Common myeloid progenitor, CD34-positive (primary cell): ENCODE results near the gene FLAD1.

Experiments used
- CTCF ChIA-PET: fragments of 350-600 bp; sonication (Branson Sonifier 250); formaldehyde crosslinking; loops from one replicate; lab custom pipeline; 2021; ENCODE audit warnings: antibody characterized with exemption; lab: Charles Lee
- POLR2A ChIA-PET: fragments of 350-600 bp; sonication (Branson Sonifier 250); formaldehyde crosslinking; loops from one replicate; lab custom pipeline; 2021; ENCODE audit warnings: antibody characterized with exemption; lab: Charles Lee
- DNase-seq, 3 donors: peaks; one replicate each; pipeline versions ENCODE4 v3.0.0 to v3.0.0-alpha.2; 2013
- H3K27ac ChIP-seq, 2 experiments: 1 replicate in 1 of 2; 2 replicates in 1 of 2; pipeline ENCODE4 v1.7.0; 2013; ENCODE audit warnings: inconsistent platforms in 2 of 2, low read length in 2 of 2, mild to moderate bottlenecking in 2 of 2, low read depth in 1 of 2, moderate library complexity in 1 of 2; ENCODE audit not compliant: severe bottlenecking in 2 of 2, insufficient read depth in 1 of 2, poor library complexity in 1 of 2
- H3K27me3 ChIP-seq, 5 experiments: replicated peaks in 2 of 5; 1 replicate in 3 of 5; 2 replicates in 2 of 5; pipeline versions ENCODE4 v1.6.1 to v1.7.0; 2013; ENCODE audit warnings: low read length in 4 of 5, mild to moderate bottlenecking in 2 of 5, moderate library complexity in 2 of 5, inconsistent platforms in 1 of 5; ENCODE audit not compliant: insufficient read depth in 5 of 5, control insufficient read depth in 4 of 5
- H3K36me3 ChIP-seq, 4 experiments: 1 replicate in 2 of 4; 2 replicates in 2 of 4; pipeline versions ENCODE4 v1.6.1 to v1.7.0; 2013; ENCODE audit warnings: low read length in 3 of 4, control low read depth in 1 of 4, mild to moderate bottlenecking in 1 of 4; ENCODE audit not compliant: control insufficient read depth in 4 of 4, insufficient read depth in 4 of 4
- H3K4me1 ChIP-seq, 4 experiments: 1 replicate in 3 of 4; 2 replicates in 1 of 4; pipeline versions ENCODE4 v1.6.1 to v1.7.1; 2013; ENCODE audit warnings: low read length in 3 of 4, mild to moderate bottlenecking in 3 of 4, control low read depth in 1 of 4, inconsistent platforms in 1 of 4, moderate library complexity in 1 of 4; ENCODE audit not compliant: control insufficient read depth in 4 of 4, insufficient read depth in 4 of 4; ENCODE audit errors: control extremely low read depth in 1 of 4
- H3K4me3 ChIP-seq, 7 experiments: 1 replicate in 4 of 7; 2 replicates in 3 of 7; pipeline versions ENCODE4 v1.5.1 to v1.7.0; 2013; ENCODE audit warnings: mild to moderate bottlenecking in 7 of 7, low read length in 6 of 7, moderate library complexity in 6 of 7, inconsistent platforms in 2 of 7, low read depth in 2 of 7, control low read depth in 1 of 7; ENCODE audit not compliant: insufficient read depth in 4 of 7, control insufficient read depth in 1 of 7; ENCODE audit errors: extremely low read depth in 1 of 7
- H3K9me3 ChIP-seq, 5 experiments: 1 replicate in 4 of 5; 2 replicates in 1 of 5; pipeline versions ENCODE4 v1.6.1 to v1.7.1; 2013; ENCODE audit warnings: low read length in 4 of 5, mild to moderate bottlenecking in 2 of 5, inconsistent platforms in 1 of 5, low read depth in 1 of 5, moderate library complexity in 1 of 5; ENCODE audit not compliant: control insufficient read depth in 4 of 5, insufficient read depth in 2 of 5; ENCODE audit errors: control extremely low read depth in 1 of 5
- WGBS: methylation state at CpG from one replicate; pipeline ENCODE4 v1.1.5; 2013; ENCODE audit not compliant: insufficient coverage; 5-methylcytosine and 5-hydroxymethylcytosine counted together

FLAD1 gene

DNA sequence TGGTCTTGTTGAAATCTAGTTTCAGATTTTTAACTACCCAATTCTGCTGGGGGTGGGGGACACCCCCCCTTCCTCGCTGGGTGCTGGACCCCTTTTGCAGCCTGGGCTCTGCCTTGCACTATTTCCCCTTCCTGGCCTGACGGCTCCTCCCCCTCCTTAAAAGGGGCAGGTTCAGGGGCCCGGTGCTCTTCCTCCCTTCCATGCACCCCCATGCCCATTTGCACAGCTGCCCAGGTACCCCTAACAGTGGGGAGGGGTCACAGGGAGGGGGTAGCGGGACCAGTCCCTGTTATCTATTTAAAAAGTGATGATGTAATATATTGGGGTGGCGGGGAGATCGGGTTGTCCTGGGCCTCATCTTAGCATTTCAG, 34.8 kb downstream of the FLAD1 start:
- Histone ChIP-seq H3K27me3 (no peaks in the 10 kb centered on the region), H3K36me3 (peaks cover 0 to 26% (median 2%) of the 10 kb centered on the region in 4 experiments), H3K4me1 (peaks cover 0 to 52% (median 43%) of the 10 kb centered on the region in 4 experiments), H3K4me3 (peak overlapping the region in 5 of 7 experiments; percentile 26 to 68 (median 60)), H3K27ac (peak overlapping the region in 1 of 2 experiments; percentile 68), H3K9me3 (no peaks in the 10 kb centered on the region)
- POLR2A ChIA-PET = interaction anchor here (1.0 to 1.6 kb wide), 2 partner anchors 27 to 63 kb away, joined by 3 to 6 read pairs; partner anchors contain the start of gene PBXIP1
- 0% methylated on average over 2 of the region's 6 CpGs for WGBS
- CTCF ChIA-PET = interaction anchor here (1.1 to 12.4 kb wide), 21 partner anchors 8 to 458 kb away, joined by 3 to 233 read pairs (median 5); partner anchors contain the start of genes ADAM15, FLAD1, LENEP and PBXIP1
- no peak for DNase-seq

DNA sequence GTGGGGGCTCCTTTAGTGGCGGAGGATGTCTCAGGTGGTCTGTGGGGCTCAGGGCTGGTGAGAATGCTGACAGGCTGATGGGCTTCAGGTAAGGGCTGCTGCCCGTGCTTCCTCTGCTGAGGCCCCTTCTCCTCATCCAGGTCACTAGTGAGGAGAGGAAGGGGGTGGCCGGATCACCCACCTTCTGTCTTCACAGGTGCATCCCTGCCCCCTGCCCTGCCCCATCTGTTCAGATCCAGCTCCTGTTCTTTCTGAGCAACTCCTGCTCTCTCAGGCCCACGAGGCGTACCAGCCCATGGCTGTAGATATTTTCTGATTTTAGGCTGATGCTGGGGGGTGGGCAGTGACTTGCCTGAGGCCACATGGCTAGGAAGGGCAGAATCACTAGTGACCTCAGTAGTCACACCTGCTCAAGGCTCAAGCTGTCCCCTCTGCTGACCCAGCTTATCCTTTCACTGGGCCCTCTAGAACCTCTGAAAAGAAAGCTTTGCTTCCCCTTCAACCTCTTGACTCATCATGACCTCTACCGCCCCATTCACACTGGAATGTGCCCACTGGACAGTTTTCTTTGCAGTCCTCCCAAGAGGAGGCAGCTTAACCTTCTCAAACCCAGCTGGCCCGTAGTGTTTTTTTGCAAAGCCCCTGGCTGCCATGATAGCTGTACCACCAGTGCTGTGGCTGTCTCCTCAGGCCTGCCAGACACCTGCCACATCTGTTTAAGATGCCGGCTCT, 35.6 kb downstream of the FLAD1 start:
- H3K4me1 ChIP-seq = peaks cover 0 to 44% (median 36%) of the 10 kb centered on the region in 4 experiments
- H3K4me3 ChIP-seq = no peak overlapping the region
- H3K27ac ChIP-seq = no peak overlapping the region
- H3K9me3 ChIP-seq = no peaks in the 10 kb centered on the region
- POLR2A ChIA-PET = interaction anchor here (1.6 kb wide), 1 partner anchor 64 kb away, joined by 6 read pairs; the partner anchor contains the start of gene PBXIP1
- no peak for DNase-seq
- WGBS = 93% methylated on average over 3 of the region's 8 CpGs
- CTCF ChIA-PET = interaction anchor here (0.7 to 12.4 kb wide), 22 partner anchors 7 to 459 kb away, joined by 3 to 233 read pairs (median 4); partner anchors contain the start of genes FLAD1, LENEP, PBXIP1 and PMVK
- no peaks in the 10 kb centered on the region for H3K27me3 ChIP-seq
- H3K36me3 ChIP-seq = peaks cover 0 to 26% (median 2%) of the 10 kb centered on the region in 4 experiments

- CTCF ChIA-PET = interaction anchor here (0.7 to 12.4 kb wide), 15 partner anchors 9 to 76 kb away, joined by 3 to 233 read pairs (median 5); partner anchors contain the start of genes LENEP, PBXIP1, PYGO2 and ZBTB7B
- H3K27ac ChIP-seq = no peak overlapping the region
- POLR2A ChIA-PET = no interaction called here
- H3K36me3 ChIP-seq = peaks cover 0 to 20% (median 2%) of the 10 kb centered on the region in 4 experiments
- no peaks in the 10 kb centered on the region for H3K27me3 ChIP-seq
- WGBS = 93% methylated on average over 10 of the region's 11 CpGs
- no peak for DNase-seq
- H3K9me3 ChIP-seq = no peaks in the 10 kb centered on the region
- H3K4me1 ChIP-seq = peaks cover 0 to 35% (median 28%) of the 10 kb centered on the region in 4 experiments
- H3K4me3 ChIP-seq = no peak overlapping the region
Observed at GRCh38 chr1:155019377-155020245, 36.5 kb downstream of the FLAD1 start.

- DNase-seq = no peak
- peaks cover 0 to 13% (median 10%) of the 10 kb centered on the region in 4 experiments for H3K4me1 ChIP-seq
- POLR2A ChIA-PET = no interaction called here
- no peaks in the 10 kb centered on the region for H3K9me3 ChIP-seq
- WGBS = 95% methylated on average over 4 of the region's 8 CpGs
- CTCF ChIA-PET = interaction anchor here (0.9 to 12.4 kb wide), 12 partner anchors 8 to 63 kb away, joined by 3 to 233 read pairs (median 4); partner anchors contain the start of genes LENEP, SHC1 and ZBTB7B
- no peaks in the 10 kb centered on the region for H3K36me3 ChIP-seq
- no peak overlapping the region for H3K4me3 ChIP-seq
- no peak overlapping the region for H3K27ac ChIP-seq
- no peaks in the 10 kb centered on the region for H3K27me3 ChIP-seq
Observed at GRCh38 chr1:155022136-155022926, 39.2 kb downstream of the FLAD1 start.

DNA sequence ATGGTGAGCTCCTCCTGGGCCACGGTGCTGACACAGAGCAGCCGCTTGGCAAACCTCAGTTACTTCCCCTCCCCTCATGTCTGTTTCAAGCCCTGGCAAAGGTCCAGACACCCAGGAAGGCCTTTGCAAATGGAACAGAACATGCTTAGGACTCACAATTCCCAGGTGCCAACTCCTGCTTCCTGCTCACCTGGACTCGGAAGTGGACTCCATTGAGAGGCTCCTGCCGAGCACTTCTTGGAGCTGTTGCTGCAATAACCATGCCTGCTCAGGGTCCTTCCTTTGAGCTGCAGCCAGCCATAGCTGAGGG, 39.7 kb downstream of the FLAD1 start:
- POLR2A ChIA-PET = no interaction called here
- no peak for DNase-seq
- Histone ChIP-seq H3K4me1 (peaks cover 0 to 8% (median 5%) of the 10 kb centered on the region in 4 experiments), H3K27ac (no peak overlapping the region), H3K27me3 (no peaks in the 10 kb centered on the region), H3K9me3 (no peaks in the 10 kb centered on the region), H3K4me3 (no peak overlapping the region), H3K36me3 (no peaks in the 10 kb centered on the region)
- CTCF ChIA-PET = interaction anchor here (0.9 to 12.4 kb wide), 11 partner anchors 8 to 62 kb away, joined by 3 to 233 read pairs (median 4); partner anchors contain the start of genes LENEP, SHC1 and ZBTB7B
- 80% methylated on average over 4 of the region's 4 CpGs for WGBS

GRCh38 chr1:155023627-155024026, 40.5 kb downstream of the FLAD1 start:
- CTCF ChIA-PET = interaction anchor here (1.1 to 10.1 kb wide), 5 partner anchors 9 to 62 kb away, joined by 3 to 159 read pairs (median 4); no protein-coding TSS in a partner anchor
- Histone ChIP-seq H3K9me3 (no peaks in the 10 kb centered on the region), H3K4me1 (peaks cover 0 to 4% (median under 1%) of the 10 kb centered on the region in 4 experiments), H3K4me3 (no peak overlapping the region), H3K27ac (no peak overlapping the region), H3K36me3 (no peaks in the 10 kb centered on the region), H3K27me3 (no peaks in the 10 kb centered on the region)
- POLR2A ChIA-PET = no interaction called here
- no peak for DNase-seq
- WGBS = 97% methylated on average over 5 of the region's 5 CpGs
